Neural progenitor cell (in vitro differentiated cells): ENCODE data around the gene TRIO. TPM values are rescaled to one million over a fixed set of nuclear protein-coding genes. Genes with fewer than 3 reads are reported as not detected.

ENCODE experiments used
- DNase-seq: peaks from one replicate; pipeline ENCODE4 v3.0.0-alpha.2; 2016; ENCODE audit warnings: low spot score
- H2AFZ ChIP-seq: fragments of 200-600 bp; sonication (generic); replicated peaks from 2 replicates; pipeline ENCODE4 v1.6.1; 2016; ENCODE audit warnings: antibody characterized with exemption
- H3F3A ChIP-seq: fragments of 200-600 bp; sonication (generic); 2 replicates; pipeline ENCODE4 v1.6.1; 2016; ENCODE audit warnings: antibody characterized with exemption, low read depth
- H3K27ac ChIP-seq: fragments of 200-600 bp; sonication (generic); 2 replicates; pipeline ENCODE4 v1.5.1; 2016; ENCODE audit warnings: mild to moderate bottlenecking
- H3K27me3 ChIP-seq: fragments of 200-600 bp; sonication (generic); 2 replicates; pipeline ENCODE4 v1.6.1; 2016; ENCODE audit warnings: mild to moderate bottlenecking, moderate library complexity
- H3K36me3 ChIP-seq: fragments of 200-600 bp; sonication (generic); 2 replicates; pipeline ENCODE4 v1.5.1; 2016
- H3K4me1 ChIP-seq: fragments of 200-600 bp; sonication (generic); 2 replicates; pipeline ENCODE4 v1.6.1; 2016; ENCODE audit warnings: mixed run types
- H3K4me2 ChIP-seq: fragments of 200-600 bp; sonication (generic); 2 replicates; pipeline ENCODE4 v1.6.1; 2016
- H3K4me3 ChIP-seq: fragments of 200-600 bp; sonication (generic); 2 replicates; pipeline ENCODE4 v1.5.1; 2016
- H3K79me2 ChIP-seq: fragments of 200-600 bp; sonication (generic); 2 replicates; pipeline ENCODE4 v1.6.1; 2016; ENCODE audit warnings: low read depth
- H3K9ac ChIP-seq: fragments of 200-600 bp; sonication (generic); 2 replicates; pipeline ENCODE4 v1.6.1; 2016
- H3K9me3 ChIP-seq: fragments of 200-600 bp; sonication (generic); 2 replicates; pipeline ENCODE4 v1.5.1; 2016; ENCODE audit warnings: low read depth
- H4K20me1 ChIP-seq: fragments of 200-600 bp; sonication (generic); 2 replicates; pipeline ENCODE4 v1.6.1; 2016; ENCODE audit warnings: low read depth
- H3K27ac Mint-ChIP-seq: 3 replicates; pipeline ENCODE4 v1.8.0; 2021; ENCODE audit warnings: mixed read lengths
- H3K27me3 Mint-ChIP-seq: 2 replicates; pipeline ENCODE4 v1.8.0; 2022; ENCODE audit warnings: low read depth, mild to moderate bottlenecking, inconsistent platforms, moderate library complexity, mixed read lengths; ENCODE audit not compliant: insufficient read depth
- H3K36me3 Mint-ChIP-seq: 3 replicates; pipeline ENCODE4 v1.8.0; 2021; ENCODE audit warnings: mixed read lengths
- H3K4me1 Mint-ChIP-seq: 3 replicates; pipeline ENCODE4 v1.8.0; 2021; ENCODE audit warnings: mixed read lengths
- H3K4me3 Mint-ChIP-seq: 3 replicates; pipeline ENCODE4 v1.8.0; 2021; ENCODE audit warnings: mild to moderate bottlenecking, moderate library complexity, mixed read lengths
- H3K9me3 Mint-ChIP-seq: 3 replicates; pipeline ENCODE4 v1.8.0; 2020; ENCODE audit warnings: mixed read lengths
- EZH2 ChIP-seq: fragments of 200-600 bp; sonication (generic); IDR thresholded peaks from 2 replicates; pipeline ENCODE4 v1.6.1; 2017; ENCODE audit warnings: antibody characterized with exemption, mild to moderate bottlenecking, moderate library complexity
- EZH2phosphoT487 ChIP-seq: fragments of 200-600 bp; sonication (generic); IDR thresholded peaks from 2 replicates; pipeline ENCODE4 v1.6.1; 2017; ENCODE audit warnings: antibody characterized with exemption
- total RNA-seq: library from RNA; depleted of rRNA; stranded (reverse); fragments of >200 nt; gene quantifications from 2 replicates; pipeline ENCODE4 v1.2.3, GENCODE V29; 2015; ENCODE audit warnings: low replicate concordance
- TF ChIP-seq, protein P1 (sequence below): fragments of 200-600 bp; sonication (generic); IDR thresholded peaks from 2 replicates; pipeline ENCODE4 v1.5.1; 2017; ENCODE audit warnings: antibody characterized with exemption, mild to moderate bottlenecking

TRIO gene
- total RNA-seq, 1 donor from 2014 or later, result 84.7 TPM

DNA sequence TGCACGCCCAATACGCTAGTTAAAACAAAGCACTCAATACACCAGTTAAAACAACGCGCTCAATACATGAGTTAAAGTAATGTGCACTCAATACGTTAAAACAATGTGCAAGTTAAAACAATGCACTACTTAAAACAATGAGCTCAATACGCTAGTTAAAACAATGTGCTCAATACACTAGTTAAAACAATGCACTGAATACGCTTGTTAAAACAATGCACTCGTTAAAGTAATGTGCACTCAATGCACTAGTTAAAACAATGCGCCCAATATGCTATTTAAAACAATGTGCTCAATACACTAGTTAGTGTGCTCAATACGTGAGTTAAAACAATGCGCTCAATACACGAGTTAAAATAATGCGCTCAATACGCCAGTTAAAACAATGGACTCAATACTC, 185.0 kb downstream of the TRIO start:
- Histone ChIP-seq H2AFZ (no peak overlapping the region), H3K4me3 (no peak overlapping the region), H3K36me3 (no peaks in the 10 kb centered on the region), H3K79me2 (peaks cover 6% of the 10 kb centered on the region), H3K4me1 (peaks cover 8% of the 10 kb centered on the region), H4K20me1 (peaks cover 27% of the 10 kb centered on the region), H3K4me2 (no peak overlapping the region), H3K9me3 (no peaks in the 10 kb centered on the region), H3K27ac (no peak overlapping the region), H3K9ac (no peak overlapping the region), H3F3A (no peaks in the 10 kb centered on the region), H3K27me3 (no peaks in the 10 kb centered on the region)
- Mint-ChIP-seq H3K27me3 (no peaks in the 10 kb centered on the region), H3K4me3 (no peak overlapping the region), H3K4me1 (peaks cover 2% of the 10 kb centered on the region), H3K36me3 (peaks cover 32% of the 10 kb centered on the region), H3K27ac (no peak overlapping the region), H3K9me3 (no peaks in the 10 kb centered on the region)
- TF ChIP-seq EZH2phosphoT487 (no peak), EZH2 (no peak)
- TF ChIP-seq, protein P1, sequence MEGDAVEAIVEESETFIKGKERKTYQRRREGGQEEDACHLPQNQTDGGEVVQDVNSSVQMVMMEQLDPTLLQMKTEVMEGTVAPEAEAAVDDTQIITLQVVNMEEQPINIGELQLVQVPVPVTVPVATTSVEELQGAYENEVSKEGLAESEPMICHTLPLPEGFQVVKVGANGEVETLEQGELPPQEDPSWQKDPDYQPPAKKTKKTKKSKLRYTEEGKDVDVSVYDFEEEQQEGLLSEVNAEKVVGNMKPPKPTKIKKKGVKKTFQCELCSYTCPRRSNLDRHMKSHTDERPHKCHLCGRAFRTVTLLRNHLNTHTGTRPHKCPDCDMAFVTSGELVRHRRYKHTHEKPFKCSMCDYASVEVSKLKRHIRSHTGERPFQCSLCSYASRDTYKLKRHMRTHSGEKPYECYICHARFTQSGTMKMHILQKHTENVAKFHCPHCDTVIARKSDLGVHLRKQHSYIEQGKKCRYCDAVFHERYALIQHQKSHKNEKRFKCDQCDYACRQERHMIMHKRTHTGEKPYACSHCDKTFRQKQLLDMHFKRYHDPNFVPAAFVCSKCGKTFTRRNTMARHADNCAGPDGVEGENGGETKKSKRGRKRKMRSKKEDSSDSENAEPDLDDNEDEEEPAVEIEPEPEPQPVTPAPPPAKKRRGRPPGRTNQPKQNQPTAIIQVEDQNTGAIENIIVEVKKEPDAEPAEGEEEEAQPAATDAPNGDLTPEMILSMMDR, result no peak
- no peak for DNase-seq

DNA sequence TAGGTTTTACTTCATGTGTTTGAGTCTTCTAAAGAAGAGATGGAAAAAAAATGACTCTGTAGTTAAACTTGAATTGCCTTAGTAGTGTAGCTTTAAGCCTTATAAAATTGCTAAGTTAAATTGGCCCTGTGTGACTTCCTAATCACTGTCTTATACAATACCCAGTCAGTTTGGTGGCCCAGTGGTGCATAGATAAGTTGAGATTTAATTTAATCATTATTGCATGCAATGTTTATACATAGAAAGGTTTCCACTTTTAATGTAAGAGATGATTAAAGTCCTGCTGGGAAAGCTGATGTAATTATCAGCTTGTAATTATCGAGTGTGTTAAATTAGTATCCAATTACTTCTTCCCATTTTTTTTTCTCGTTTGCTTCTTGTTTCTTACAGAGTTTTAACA, 187.1 kb downstream of the TRIO start:
- H3K9me3 ChIP-seq, result no peaks in the 10 kb centered on the region
- no peaks in the 10 kb centered on the region for H3F3A ChIP-seq
- no peaks in the 10 kb centered on the region for H3K27me3 Mint-ChIP-seq
- H3K79me2 ChIP-seq, result no peaks in the 10 kb centered on the region
- H2AFZ ChIP-seq, result no peak overlapping the region
- no peak for DNase-seq
- no peaks in the 10 kb centered on the region for H3K27me3 ChIP-seq
- H3K9ac ChIP-seq, result no peak overlapping the region
- H3K36me3 ChIP-seq, result no peaks in the 10 kb centered on the region
- no peaks in the 10 kb centered on the region for H3K9me3 Mint-ChIP-seq
- H3K4me3 ChIP-seq, result no peak overlapping the region
- peaks cover 27% of the 10 kb centered on the region for H4K20me1 ChIP-seq
- no peak overlapping the region for H3K4me2 ChIP-seq
- peaks cover 20% of the 10 kb centered on the region for H3K36me3 Mint-ChIP-seq
- peaks cover 8% of the 10 kb centered on the region for H3K4me1 ChIP-seq
- H3K4me3 Mint-ChIP-seq, result no peak overlapping the region
- H3K27ac ChIP-seq, result no peak overlapping the region
- H3K4me1 Mint-ChIP-seq, result no peaks in the 10 kb centered on the region
- TF ChIP-seq, protein P1, result no peak
- TF ChIP-seq EZH2 (no peak), EZH2phosphoT487 (no peak)
- no peak overlapping the region for H3K27ac Mint-ChIP-seq

DNA sequence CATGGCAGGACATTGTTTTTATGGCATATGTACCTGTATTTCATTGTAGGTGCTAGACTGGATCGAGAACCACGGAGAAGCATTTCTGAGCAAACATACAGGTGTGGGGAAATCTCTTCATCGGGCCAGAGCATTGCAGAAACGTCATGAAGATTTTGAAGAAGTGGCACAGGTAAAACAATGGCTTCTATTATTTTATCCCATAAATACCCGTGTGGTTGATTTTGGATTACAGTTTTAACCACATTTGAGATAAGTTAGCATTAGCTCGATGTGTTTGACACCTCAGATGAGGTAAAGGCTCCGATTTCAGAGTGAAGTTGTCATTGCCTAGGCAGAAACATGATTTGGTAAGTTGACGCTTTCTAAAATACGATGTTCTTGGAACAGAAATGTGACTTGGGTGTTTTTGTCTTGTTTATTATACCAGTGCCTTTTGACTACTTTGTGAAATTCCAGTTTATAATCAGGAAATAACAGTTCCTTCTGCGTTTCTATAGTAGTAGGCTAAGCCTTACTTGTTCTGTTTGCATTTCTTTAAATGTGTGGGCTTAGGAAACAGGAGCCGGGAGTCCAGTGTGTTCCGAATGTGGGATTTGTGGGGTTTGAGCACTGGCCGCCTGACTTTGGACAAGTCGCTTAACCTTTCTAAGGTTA, 187.7 kb downstream of the TRIO start:
- Histone ChIP-seq H3K36me3 (no peaks in the 10 kb centered on the region), H3F3A (no peaks in the 10 kb centered on the region), H2AFZ (no peak overlapping the region), H3K79me2 (no peaks in the 10 kb centered on the region), H3K27ac (no peak overlapping the region), H4K20me1 (peaks cover 25% of the 10 kb centered on the region), H3K27me3 (no peaks in the 10 kb centered on the region), H3K4me3 (no peak overlapping the region), H3K9ac (no peak overlapping the region), H3K9me3 (no peaks in the 10 kb centered on the region), H3K4me2 (no peak overlapping the region), H3K4me1 (peaks cover 8% of the 10 kb centered on the region)
- Mint-ChIP-seq H3K27me3 (no peaks in the 10 kb centered on the region), H3K4me1 (no peaks in the 10 kb centered on the region), H3K9me3 (no peaks in the 10 kb centered on the region), H3K36me3 (peaks cover 20% of the 10 kb centered on the region), H3K27ac (no peak overlapping the region), H3K4me3 (no peak overlapping the region)
- TF ChIP-seq EZH2phosphoT487 (no peak), EZH2 (no peak)
- TF ChIP-seq, protein P1, result no peak
- no peak for DNase-seq
